ENCODE data around the gene ST6GAL1. TPM values are rescaled to one million over a fixed set of nuclear protein-coding genes. Genes with fewer than 3 reads are reported as not detected.

The ST6GAL1 gene
- total RNA-seq, 2 experiments from 2014 or later, result 116 to 128 TPM

DNA sequence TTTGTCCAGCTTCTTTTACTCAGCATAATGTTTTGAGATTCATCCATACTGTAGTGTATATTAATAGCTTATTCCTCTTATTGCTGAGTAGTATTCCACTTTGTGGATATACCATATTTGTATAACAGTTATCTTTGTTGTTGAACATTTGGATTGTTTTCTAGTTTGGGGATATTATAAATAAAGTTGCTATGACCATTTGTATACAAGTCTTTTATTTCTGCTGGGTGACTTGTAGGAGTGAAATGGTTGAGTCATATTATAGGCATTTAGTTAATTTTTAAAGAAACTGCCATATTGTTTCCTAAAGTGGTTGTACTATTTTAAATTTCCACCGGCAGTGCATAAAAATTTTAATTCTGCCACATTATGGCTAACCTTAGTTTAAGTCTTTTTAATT lies 155.6 kb downstream of the ST6GAL1 start:
- peaks cover 7% of the 10 kb centered on the region for H3K4me1 Mint-ChIP-seq
- no peaks in the 10 kb centered on the region for H3K27me3 Mint-ChIP-seq
- ChIA-PET CTCF (no interaction called here), POLR2A (no interaction called here)
- peaks cover 15% of the 10 kb centered on the region for H3K36me3 Mint-ChIP-seq (ENCODE audit: low read depth)
- DNase-seq, result no peak
- H3K27ac Mint-ChIP-seq, result no peak overlapping the region
- no peak overlapping the region for H3K4me3 Mint-ChIP-seq
- H3K9me3 Mint-ChIP-seq, result peaks cover 17% of the 10 kb centered on the region

DNA sequence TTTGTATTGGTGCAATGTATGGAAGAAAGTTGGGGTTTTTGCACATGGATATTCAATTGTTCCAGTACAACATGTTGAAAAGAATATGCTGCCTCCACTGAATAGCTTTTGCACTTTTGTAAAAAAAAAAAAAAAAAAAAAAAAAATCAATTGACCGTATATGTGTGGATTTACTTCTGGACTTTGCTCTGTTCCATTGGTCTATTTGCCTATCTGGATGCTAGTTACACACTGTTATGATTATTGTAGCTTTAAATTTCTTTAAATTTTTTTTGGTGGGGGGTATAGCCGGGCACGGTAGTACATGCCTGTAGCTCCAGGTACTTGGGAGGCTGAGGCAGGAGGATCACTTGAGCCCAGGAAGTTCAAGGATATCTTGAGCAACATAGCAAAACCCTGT lies 156.5 kb downstream of the ST6GAL1 start:
- Mint-ChIP-seq H3K27me3 (no peaks in the 10 kb centered on the region), H3K9me3 (peaks cover 19% of the 10 kb centered on the region), H3K4me1 (peaks cover 7% of the 10 kb centered on the region), H3K36me3 (ENCODE audit: low read depth) (peaks cover 15% of the 10 kb centered on the region), H3K27ac (no peak overlapping the region), H3K4me3 (no peak overlapping the region)
- ChIA-PET POLR2A (no interaction called here), CTCF (no interaction called here)
- DNase-seq, result no peak

DNA sequence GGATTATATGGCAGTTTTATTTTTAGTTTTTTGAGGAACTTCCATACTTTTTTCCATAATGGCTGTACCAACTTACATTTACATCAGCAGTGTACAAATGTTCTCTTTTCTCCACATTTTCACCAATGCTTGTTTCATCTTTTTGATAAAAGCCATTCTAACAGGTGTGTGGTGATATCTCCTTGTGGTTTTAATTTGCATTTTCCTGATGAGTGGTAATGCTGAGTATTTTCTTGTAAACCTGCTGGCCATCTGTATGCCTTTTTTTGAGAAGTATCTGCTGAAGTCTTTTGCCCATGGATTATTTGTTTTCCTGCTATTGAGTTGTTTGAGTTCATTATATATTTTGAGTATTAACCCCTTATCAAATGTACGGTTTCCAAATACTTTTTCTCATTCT lies 158.4 kb downstream of the ST6GAL1 start:
- CTCF ChIA-PET, result no interaction called here
- POLR2A ChIA-PET, result no interaction called here
- Mint-ChIP-seq H3K27me3 (no peaks in the 10 kb centered on the region), H3K36me3 (ENCODE audit: low read depth) (peaks cover 18% of the 10 kb centered on the region), H3K4me1 (peaks cover 7% of the 10 kb centered on the region), H3K4me3 (no peak overlapping the region), H3K27ac (no peak overlapping the region), H3K9me3 (peaks cover 25% of the 10 kb centered on the region)
- DNase-seq, result no peak

GRCh38 chr3:187093320-187093719 lies 163.0 kb downstream of the ST6GAL1 start:
- no peak for DNase-seq
- Mint-ChIP-seq H3K9me3 (peaks cover 30% of the 10 kb centered on the region), H3K27ac (no peak overlapping the region), H3K27me3 (peaks cover 6% of the 10 kb centered on the region), H3K4me3 (no peak overlapping the region), H3K36me3 (ENCODE audit: low read depth) (peaks cover 27% of the 10 kb centered on the region), H3K4me1 (peaks cover 16% of the 10 kb centered on the region)
- ChIA-PET CTCF (interaction anchor here (0.7 to 1.9 kb wide), 3 partner anchors 46 to 72 kb away, joined by 3 to 9 read pairs (median 7); partner anchors contain the start of gene RPL39L), POLR2A (no interaction called here)

GRCh38 chr3:187098923-187099512 lies 168.7 kb downstream of the ST6GAL1 start:
- H3K4me3 Mint-ChIP-seq, result no peak overlapping the region
- H3K4me1 Mint-ChIP-seq, result peaks cover 53% of the 10 kb centered on the region
- POLR2A ChIA-PET, result interaction anchor here (1.4 kb wide), 1 partner anchor 14 kb away, joined by 4 read pairs; no protein-coding TSS in a partner anchor
- CTCF ChIA-PET, result no interaction called here
- peaks cover 18% of the 10 kb centered on the region for H3K9me3 Mint-ChIP-seq
- H3K27ac Mint-ChIP-seq, result no peak overlapping the region
- DNase-seq, result no peak
- H3K36me3 Mint-ChIP-seq (ENCODE audit: low read depth), result peaks cover 21% of the 10 kb centered on the region
- peaks cover 6% of the 10 kb centered on the region for H3K27me3 Mint-ChIP-seq

DNA sequence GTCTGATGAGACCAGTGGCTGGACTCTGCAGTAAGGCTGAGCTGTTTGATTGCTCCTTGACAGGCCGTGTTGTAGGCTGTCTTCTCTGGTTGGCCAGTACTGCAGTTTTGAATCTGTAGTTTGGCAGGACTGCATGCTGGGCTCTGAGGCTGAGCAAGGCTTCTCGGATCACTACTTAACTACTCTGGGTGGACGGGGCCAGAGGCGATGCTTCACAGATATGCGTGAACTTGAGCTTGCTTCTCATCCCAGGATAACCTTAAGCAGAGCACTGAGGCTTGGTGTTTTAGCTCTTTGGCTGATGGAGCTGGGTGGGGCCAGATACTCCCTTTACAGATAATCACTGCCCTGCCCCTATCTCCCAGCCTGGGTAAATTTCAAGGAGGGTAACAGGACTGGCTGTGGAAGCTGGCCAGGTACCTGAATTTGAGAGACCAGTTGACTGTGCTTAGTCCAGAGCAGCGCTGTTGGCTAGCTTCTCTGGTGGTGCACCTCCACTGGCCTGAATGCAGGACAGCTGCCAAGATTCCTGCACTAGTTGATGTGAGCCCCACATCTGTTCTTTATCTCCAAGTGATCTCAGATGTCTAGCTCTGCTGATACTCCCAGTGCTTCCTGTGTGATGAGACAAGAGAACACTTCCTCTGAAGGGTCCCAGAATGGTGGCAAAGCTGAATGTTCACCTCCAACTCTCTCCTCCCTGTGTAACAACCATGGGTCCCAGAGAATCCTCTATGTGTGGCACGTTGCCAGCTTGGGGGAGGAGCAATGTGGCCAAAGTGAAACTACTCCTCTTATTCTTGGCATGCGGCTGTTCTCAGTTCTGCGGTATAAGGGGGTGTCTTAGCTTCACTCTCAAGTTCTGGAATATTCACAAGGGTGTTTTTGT lies 171.1 kb downstream of the ST6GAL1 start:
- H3K36me3 Mint-ChIP-seq (ENCODE audit: low read depth), result peaks cover 13% of the 10 kb centered on the region
- H3K4me3 Mint-ChIP-seq, result peak overlapping the region; percentile 56
- peak overlapping the region; percentile 44 for H3K27ac Mint-ChIP-seq
- ChIA-PET POLR2A (interaction anchor here (0.8 to 1.9 kb wide), 5 partner anchors 12 to 318 kb away, joined by 3 to 8 read pairs (median 6); partner anchors contain the start of genes EIF4A2 and RPL39L), CTCF (interaction anchor here (0.7 to 6.0 kb wide), 9 partner anchors 11 to 280 kb away, joined by 4 to 48 read pairs (median 12); partner anchors contain the start of gene RPL39L)
- DNase-seq, result peak; percentile 64
- H3K4me1 Mint-ChIP-seq, result peaks cover 56% of the 10 kb centered on the region
- peaks cover 8% of the 10 kb centered on the region for H3K9me3 Mint-ChIP-seq
- peaks cover 6% of the 10 kb centered on the region for H3K27me3 Mint-ChIP-seq

DNA sequence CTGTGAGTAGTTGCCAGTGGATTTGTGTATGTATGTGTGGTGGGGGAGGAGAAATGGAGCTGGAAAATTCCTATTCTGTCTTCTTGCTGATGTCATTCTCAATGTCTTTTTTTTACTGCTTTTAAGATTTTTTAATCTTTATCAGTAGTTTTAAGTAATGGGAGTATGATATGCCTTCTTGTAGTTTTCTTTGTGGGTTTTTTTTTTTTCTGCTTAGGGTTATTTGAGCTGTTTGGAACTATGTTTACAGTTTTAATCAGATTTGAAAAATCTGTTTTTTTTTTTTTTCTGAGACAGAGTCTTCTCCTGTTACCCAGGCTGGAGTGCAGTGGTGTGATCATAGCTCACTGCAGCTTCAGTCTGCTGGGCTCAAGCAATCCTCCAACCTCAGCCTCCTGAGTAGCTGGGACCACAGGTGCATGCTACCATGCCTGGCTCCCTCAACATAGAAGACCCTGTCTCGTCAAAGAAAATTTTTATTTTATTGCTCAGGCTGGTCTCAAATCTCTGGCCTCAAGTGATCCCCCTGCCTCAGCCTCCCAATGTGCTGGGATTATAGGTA lies 171.8 kb downstream of the ST6GAL1 start:
- Mint-ChIP-seq H3K36me3 (ENCODE audit: low read depth) (peaks cover 8% of the 10 kb centered on the region), H3K9me3 (peaks cover 7% of the 10 kb centered on the region), H3K27ac (peak overlapping the region; percentile 7), H3K4me3 (peak overlapping the region; percentile 56), H3K4me1 (peaks cover 51% of the 10 kb centered on the region), H3K27me3 (peaks cover 6% of the 10 kb centered on the region)
- CTCF ChIA-PET, result interaction anchor here (0.7 to 6.0 kb wide), 9 partner anchors 10 to 280 kb away, joined by 4 to 48 read pairs (median 12); partner anchors contain the start of gene RPL39L
- DNase-seq, result no peak
- POLR2A ChIA-PET, result interaction anchor here (1.2 to 1.9 kb wide), 4 partner anchors 12 to 319 kb away, joined by 6 to 8 read pairs (median 6); partner anchors contain the start of genes EIF4A2 and RPL39L

- CTCF ChIA-PET, result interaction anchor here (2.3 to 6.0 kb wide), 4 partner anchors 9 to 254 kb away, joined by 12 to 48 read pairs (median 20); partner anchors contain the start of gene RPL39L
- H3K27ac Mint-ChIP-seq, result no peak overlapping the region
- no peaks in the 10 kb centered on the region for H3K36me3 Mint-ChIP-seq (ENCODE audit: low read depth)
- POLR2A ChIA-PET, result no interaction called here
- H3K4me3 Mint-ChIP-seq, result no peak overlapping the region
- peaks cover 2% of the 10 kb centered on the region for H3K9me3 Mint-ChIP-seq
- no peak for DNase-seq
- no peaks in the 10 kb centered on the region for H3K27me3 Mint-ChIP-seq
- peaks cover 42% of the 10 kb centered on the region for H3K4me1 Mint-ChIP-seq
Observed at GRCh38 chr3:187103251-187103650, 172.9 kb downstream of the ST6GAL1 start.

DNA sequence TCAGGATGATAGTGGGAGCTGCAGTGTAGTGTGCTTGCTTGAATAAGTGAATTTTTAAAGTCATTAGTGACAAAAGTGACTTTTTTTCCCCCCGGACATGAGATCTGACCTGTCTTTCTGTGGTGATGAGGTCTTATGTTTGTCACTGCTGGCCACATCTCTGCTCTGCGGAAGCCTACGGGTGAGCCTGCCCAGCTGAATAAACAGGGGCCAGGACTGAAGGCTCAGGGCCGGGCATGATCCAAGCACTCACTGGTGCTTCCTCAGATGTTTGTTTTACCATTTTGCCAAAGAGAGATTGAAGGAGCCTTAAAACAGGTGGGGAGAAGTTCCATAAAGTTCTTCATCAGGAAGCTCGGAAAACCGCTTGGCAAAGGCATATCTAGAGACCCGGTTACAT lies 174.0 kb downstream of the ST6GAL1 start:
- no peaks in the 10 kb centered on the region for H3K36me3 Mint-ChIP-seq (ENCODE audit: low read depth)
- no peak overlapping the region for H3K27ac Mint-ChIP-seq
- peaks cover 31% of the 10 kb centered on the region for H3K4me1 Mint-ChIP-seq
- H3K9me3 Mint-ChIP-seq, result peaks cover 2% of the 10 kb centered on the region
- H3K4me3 Mint-ChIP-seq, result no peak overlapping the region
- no peaks in the 10 kb centered on the region for H3K27me3 Mint-ChIP-seq
- no peak for DNase-seq
- CTCF ChIA-PET, result interaction anchor here (0.9 to 6.0 kb wide), 5 partner anchors 8 to 283 kb away, joined by 3 to 48 read pairs (median 6); partner anchors contain the start of gene RPL39L
- POLR2A ChIA-PET, result interaction anchor here (1.3 kb wide), 1 partner anchor 61 kb away, joined by 4 read pairs; no protein-coding TSS in a partner anchor

- POLR2A ChIA-PET, result interaction anchor here (1.3 kb wide), 2 partner anchors 60 to 255 kb away, joined by 3 to 4 read pairs; no protein-coding TSS in a partner anchor
Observed at GRCh38 chr3:187104933-187105332, 174.6 kb downstream of the ST6GAL1 start.

DNA sequence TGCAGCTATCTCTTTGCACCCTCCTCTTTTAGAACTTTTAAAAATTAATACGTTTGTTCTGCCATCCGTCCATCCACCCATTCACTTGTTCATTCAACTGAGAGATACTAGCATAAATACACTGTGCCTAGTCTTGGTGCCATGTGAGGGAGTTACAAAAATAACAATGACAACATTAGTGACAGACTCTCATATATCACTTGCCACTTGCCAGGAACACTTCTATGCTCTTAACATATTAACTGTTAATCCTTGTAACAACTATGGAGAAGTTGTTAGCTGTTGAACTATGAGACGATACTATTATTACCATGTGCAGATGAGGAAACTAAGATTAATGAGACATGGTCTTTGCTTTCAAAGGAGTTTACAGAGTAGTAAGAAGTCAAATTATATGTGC lies 175.4 kb downstream of the ST6GAL1 start:
- POLR2A ChIA-PET, result interaction anchor here (0.8 to 1.3 kb wide), 3 partner anchors 33 to 256 kb away, joined by 3 to 4 read pairs (median 3); partner anchors contain the start of gene RPL39L
- Mint-ChIP-seq H3K27me3 (no peaks in the 10 kb centered on the region), H3K4me1 (peaks cover 21% of the 10 kb centered on the region), H3K27ac (no peak overlapping the region), H3K9me3 (no peaks in the 10 kb centered on the region), H3K36me3 (ENCODE audit: low read depth) (no peaks in the 10 kb centered on the region), H3K4me3 (no peak overlapping the region)
- CTCF ChIA-PET, result interaction anchor here (0.6 to 6.0 kb wide), 7 partner anchors 7 to 491 kb away, joined by 3 to 48 read pairs (median 4); partner anchors contain the start of gene RPL39L
- no peak for DNase-seq

More at GRCh38 chr3:187104933-187105332, 174.6 kb downstream of the ST6GAL1 start:
- CTCF ChIA-PET, result interaction anchor here (0.6 to 6.0 kb wide), 7 partner anchors 8 to 490 kb away, joined by 3 to 48 read pairs (median 4); partner anchors contain the start of gene RPL39L
- H3K9me3 Mint-ChIP-seq, result peaks cover 1% of the 10 kb centered on the region
- DNase-seq, result no peak
- H3K36me3 Mint-ChIP-seq (ENCODE audit: low read depth), result no peaks in the 10 kb centered on the region
- no peak overlapping the region for H3K27ac Mint-ChIP-seq
- no peaks in the 10 kb centered on the region for H3K27me3 Mint-ChIP-seq
- H3K4me3 Mint-ChIP-seq, result no peak overlapping the region
- peaks cover 26% of the 10 kb centered on the region for H3K4me1 Mint-ChIP-seq

DNA sequence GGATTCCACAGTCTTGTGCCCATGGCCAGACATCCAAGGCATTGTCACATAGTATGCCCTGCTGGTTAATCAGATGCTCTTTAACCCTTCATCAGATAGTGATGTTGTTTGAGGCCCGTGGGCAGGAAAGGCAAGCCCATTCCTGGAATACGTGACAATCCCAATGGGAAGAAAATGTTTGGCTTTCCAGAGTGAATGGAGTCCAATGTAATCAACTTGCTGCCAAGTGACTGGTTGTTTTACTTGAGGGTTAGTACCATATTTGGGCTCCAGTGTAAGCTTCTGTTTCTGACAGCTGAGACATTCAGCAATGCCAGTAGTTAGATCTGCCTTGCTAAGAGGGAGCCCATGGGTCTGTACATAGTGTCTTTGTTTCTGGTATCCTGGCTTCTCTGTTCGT lies 177.7 kb downstream of the ST6GAL1 start:
- no peaks in the 10 kb centered on the region for H3K27me3 Mint-ChIP-seq
- H3K4me3 Mint-ChIP-seq, result no peak overlapping the region
- ChIA-PET CTCF (interaction anchor here (1.4 kb wide), 1 partner anchor 57 kb away, joined by 5 read pairs; no protein-coding TSS in a partner anchor), POLR2A (no interaction called here)
- H3K9me3 Mint-ChIP-seq, result no peaks in the 10 kb centered on the region
- DNase-seq, result no peak
- no peak overlapping the region for H3K27ac Mint-ChIP-seq
- peaks cover 7% of the 10 kb centered on the region for H3K4me1 Mint-ChIP-seq
- H3K36me3 Mint-ChIP-seq (ENCODE audit: low read depth), result no peaks in the 10 kb centered on the region
